Measurements from ENCODE around the gene ALOX5. TPM values are rescaled to one million over a fixed set of nuclear protein-coding genes. Genes with fewer than 3 reads are reported as not detected.
"Not testable (repeated sequence)": the region's sequence is repeated elsewhere in the genome, so short reads cannot be mapped to it uniquely, and the experiment has no call there.

The ALOX5 gene
- total RNA-seq, 2 experiments from 2014 or later, result 0.21 to 0.26 TPM

GRCh38 chr10:45391636-45392035 lies 17.6 kb downstream of the ALOX5 start:
- POLR2A ChIA-PET; intact Hi-C loops (cut with DNase I, micrococcal nuclease); H3K9me3 Mint-ChIP-seq (ENCODE audit: low read depth); H3K27ac Mint-ChIP-seq; H3K4me1 Mint-ChIP-seq; H3K4me3 Mint-ChIP-seq; H3K27me3 Mint-ChIP-seq; H3K36me3 Mint-ChIP-seq (ENCODE audit: low read depth); CTCF ChIA-PET; DNase-seq; ATAC-seq: not testable (repeated sequence)

GRCh38 chr10:45395554-45395953 lies 21.5 kb downstream of the ALOX5 start:
- Mint-ChIP-seq H3K27ac (no peak overlapping the region), H3K27me3 (no peaks in the 10 kb centered on the region), H3K4me1 (no peaks in the 10 kb centered on the region), H3K4me3 (no peak overlapping the region), H3K36me3 (ENCODE audit: low read depth) (peaks cover 2% of the 10 kb centered on the region), H3K9me3 (ENCODE audit: low read depth) (peaks cover 8% of the 10 kb centered on the region)
- ChIA-PET POLR2A (no interaction called here), CTCF (no interaction called here)
- intact Hi-C loops (cut with DNase I, micrococcal nuclease), result no loop called here
- ATAC-seq (no peak), DNase-seq (no peak)

GRCh38 chr10:45398595-45398994 lies 24.6 kb downstream of the ALOX5 start:
- ChIA-PET POLR2A (no interaction called here), CTCF (no interaction called here)
- intact Hi-C loops (cut with DNase I, micrococcal nuclease), result no loop called here
- peaks cover 4% of the 10 kb centered on the region for H3K27me3 Mint-ChIP-seq
- ATAC-seq, result no peak
- peaks cover 2% of the 10 kb centered on the region for H3K36me3 Mint-ChIP-seq (ENCODE audit: low read depth)
- no peak overlapping the region for H3K4me3 Mint-ChIP-seq
- DNase-seq, result no peak
- no peak overlapping the region for H3K27ac Mint-ChIP-seq
- peaks cover 8% of the 10 kb centered on the region for H3K9me3 Mint-ChIP-seq (ENCODE audit: low read depth)
- no peaks in the 10 kb centered on the region for H3K4me1 Mint-ChIP-seq

- peaks cover 8% of the 10 kb centered on the region for H3K9me3 Mint-ChIP-seq (ENCODE audit: low read depth)
- intact Hi-C loops (cut with DNase I, micrococcal nuclease), result no loop called here
- no peak overlapping the region for H3K4me3 Mint-ChIP-seq
- peaks cover 2% of the 10 kb centered on the region for H3K36me3 Mint-ChIP-seq (ENCODE audit: low read depth)
- no peak for ATAC-seq
- ChIA-PET CTCF (no interaction called here), POLR2A (no interaction called here)
- H3K27ac Mint-ChIP-seq, result no peak overlapping the region
- DNase-seq, result no peak
- no peaks in the 10 kb centered on the region for H3K4me1 Mint-ChIP-seq
- H3K27me3 Mint-ChIP-seq, result peaks cover 4% of the 10 kb centered on the region
Observed at GRCh38 chr10:45399113-45399512, 25.1 kb downstream of the ALOX5 start.

- no peak for ATAC-seq
- no peak overlapping the region for H3K27ac Mint-ChIP-seq
- no peaks in the 10 kb centered on the region for H3K4me1 Mint-ChIP-seq
- ChIA-PET POLR2A (no interaction called here), CTCF (no interaction called here)
- H3K27me3 Mint-ChIP-seq, result peaks cover 9% of the 10 kb centered on the region
- intact Hi-C loops (cut with DNase I, micrococcal nuclease), result no loop called here
- no peak for DNase-seq
- no peaks in the 10 kb centered on the region for H3K9me3 Mint-ChIP-seq (ENCODE audit: low read depth)
- H3K36me3 Mint-ChIP-seq (ENCODE audit: low read depth), result no peaks in the 10 kb centered on the region
- no peak overlapping the region for H3K4me3 Mint-ChIP-seq
Observed at GRCh38 chr10:45403151-45403550, 29.1 kb downstream of the ALOX5 start.

- ChIA-PET POLR2A (no interaction called here), CTCF (no interaction called here)
- ATAC-seq (no peak), DNase-seq (no peak)
- H3K4me1 Mint-ChIP-seq, result no peaks in the 10 kb centered on the region
- H3K4me3 Mint-ChIP-seq, result no peak overlapping the region
- H3K36me3 Mint-ChIP-seq (ENCODE audit: low read depth), result no peaks in the 10 kb centered on the region
- H3K27ac Mint-ChIP-seq, result no peak overlapping the region
- intact Hi-C loops (cut with DNase I, micrococcal nuclease), result no loop called here
- no peaks in the 10 kb centered on the region for H3K9me3 Mint-ChIP-seq (ENCODE audit: low read depth)
- peaks cover 19% of the 10 kb centered on the region for H3K27me3 Mint-ChIP-seq
Observed at GRCh38 chr10:45404087-45404769, 30.2 kb downstream of the ALOX5 start.

- H3K9me3 Mint-ChIP-seq (ENCODE audit: low read depth), result no peaks in the 10 kb centered on the region
Observed at GRCh38 chr10:45404770-45405120, 30.7 kb downstream of the ALOX5 start.

GRCh38 chr10:45407542-45407941 lies 33.5 kb downstream of the ALOX5 start:
- intact Hi-C loops (cut with DNase I, micrococcal nuclease), result no loop called here
- ATAC-seq, result no peak
- no peak overlapping the region for H3K27ac Mint-ChIP-seq
- H3K9me3 Mint-ChIP-seq (ENCODE audit: low read depth), result no peaks in the 10 kb centered on the region
- H3K4me3 Mint-ChIP-seq, result no peak overlapping the region
- H3K27me3 Mint-ChIP-seq, result peaks cover 20% of the 10 kb centered on the region
- no peak for DNase-seq
- no peaks in the 10 kb centered on the region for H3K36me3 Mint-ChIP-seq (ENCODE audit: low read depth)
- no peaks in the 10 kb centered on the region for H3K4me1 Mint-ChIP-seq
- POLR2A ChIA-PET, result no interaction called here
- CTCF ChIA-PET, result interaction anchor here (0.7 kb wide), 2 partner anchors 475 to 557 kb away, joined by 3 to 4 read pairs; no protein-coding TSS in a partner anchor

More at GRCh38 chr10:45404770-45405120, 30.7 kb downstream of the ALOX5 start:
- no peak for DNase-seq
- no peak overlapping the region for H3K27ac Mint-ChIP-seq
- intact Hi-C loops (cut with DNase I, micrococcal nuclease), result no loop called here
- no peaks in the 10 kb centered on the region for H3K4me1 Mint-ChIP-seq
- POLR2A ChIA-PET, result no interaction called here
- CTCF ChIA-PET, result no interaction called here
- H3K36me3 Mint-ChIP-seq (ENCODE audit: low read depth), result no peaks in the 10 kb centered on the region
- ATAC-seq, result no peak
- H3K27me3 Mint-ChIP-seq, result peaks cover 20% of the 10 kb centered on the region
- no peak overlapping the region for H3K4me3 Mint-ChIP-seq

GRCh38 chr10:45408421-45409319 lies 34.7 kb downstream of the ALOX5 start:
- ATAC-seq (no peak), DNase-seq (no peak)
- ChIA-PET CTCF (interaction anchor here (0.7 kb wide), 1 partner anchor 476 kb away, joined by 4 read pairs; no protein-coding TSS in a partner anchor), POLR2A (no interaction called here)
- Mint-ChIP-seq H3K36me3 (ENCODE audit: low read depth) (no peaks in the 10 kb centered on the region), H3K4me1 (no peaks in the 10 kb centered on the region), H3K9me3 (ENCODE audit: low read depth) (no peaks in the 10 kb centered on the region), H3K27me3 (peaks cover 16% of the 10 kb centered on the region), H3K4me3 (no peak overlapping the region), H3K27ac (no peak overlapping the region)
- intact Hi-C loops (cut with DNase I, micrococcal nuclease), result no loop called here

GRCh38 chr10:45409347-45409746 lies 35.3 kb downstream of the ALOX5 start:
- H3K9me3 Mint-ChIP-seq (ENCODE audit: low read depth); DNase-seq; H3K4me3 Mint-ChIP-seq; H3K27ac Mint-ChIP-seq; POLR2A ChIA-PET; H3K36me3 Mint-ChIP-seq (ENCODE audit: low read depth); H3K4me1 Mint-ChIP-seq; CTCF ChIA-PET; intact Hi-C loops (cut with DNase I, micrococcal nuclease); ATAC-seq: not testable (repeated sequence)
- H3K27me3 Mint-ChIP-seq, result peaks cover 16% of the 10 kb centered on the region

GRCh38 chr10:45409782-45410181 lies 35.8 kb downstream of the ALOX5 start:
- Mint-ChIP-seq H3K36me3 (ENCODE audit: low read depth) (no peaks in the 10 kb centered on the region), H3K9me3 (ENCODE audit: low read depth) (no peaks in the 10 kb centered on the region), H3K4me3 (no peak overlapping the region), H3K27ac (no peak overlapping the region), H3K4me1 (no peaks in the 10 kb centered on the region), H3K27me3 (peaks cover 16% of the 10 kb centered on the region)
- ATAC-seq (no peak), DNase-seq (no peak)
- CTCF ChIA-PET, result no interaction called here
- POLR2A ChIA-PET, result no interaction called here
- intact Hi-C loops (cut with DNase I, micrococcal nuclease), result no loop called here

GRCh38 chr10:45410489-45410806 lies 36.4 kb downstream of the ALOX5 start:
- H3K27me3 Mint-ChIP-seq, result peaks cover 16% of the 10 kb centered on the region
- ChIA-PET CTCF (no interaction called here), POLR2A (no interaction called here)
- ATAC-seq, result no peak
- no peaks in the 10 kb centered on the region for H3K4me1 Mint-ChIP-seq
- H3K27ac Mint-ChIP-seq, result no peak overlapping the region
- intact Hi-C loops (cut with DNase I, micrococcal nuclease), result no loop called here
- no peak for DNase-seq
- no peaks in the 10 kb centered on the region for H3K36me3 Mint-ChIP-seq (ENCODE audit: low read depth)
- no peaks in the 10 kb centered on the region for H3K9me3 Mint-ChIP-seq (ENCODE audit: low read depth)
- H3K4me3 Mint-ChIP-seq, result no peak overlapping the region
